B cell (primary cell): ENCODE results near the gene EGFL6.

Experiments used
- EZH2 ChIP-seq: IDR thresholded peaks from 2 replicates; pipeline ENCODE4 v1.6.1; 2012; ENCODE audit warnings: borderline replicate concordance, low read depth, mild to moderate bottlenecking, moderate library complexity, low read length; ENCODE audit not compliant: insufficient read depth, poor library complexity, severe bottlenecking
- TF ChIP-seq, protein P1 (sequence below): fragments of 200-600 bp; IDR thresholded peaks from one replicate; pipeline ENCODE4 v1.8.0; 2022; ENCODE audit warnings: antibody characterized with exemption, mild to moderate bottlenecking

GRCh38 chrX:13533726-13534125 lies 35.7 kb upstream of the EGFL6 start:
- TF ChIP-seq, protein P1, sequence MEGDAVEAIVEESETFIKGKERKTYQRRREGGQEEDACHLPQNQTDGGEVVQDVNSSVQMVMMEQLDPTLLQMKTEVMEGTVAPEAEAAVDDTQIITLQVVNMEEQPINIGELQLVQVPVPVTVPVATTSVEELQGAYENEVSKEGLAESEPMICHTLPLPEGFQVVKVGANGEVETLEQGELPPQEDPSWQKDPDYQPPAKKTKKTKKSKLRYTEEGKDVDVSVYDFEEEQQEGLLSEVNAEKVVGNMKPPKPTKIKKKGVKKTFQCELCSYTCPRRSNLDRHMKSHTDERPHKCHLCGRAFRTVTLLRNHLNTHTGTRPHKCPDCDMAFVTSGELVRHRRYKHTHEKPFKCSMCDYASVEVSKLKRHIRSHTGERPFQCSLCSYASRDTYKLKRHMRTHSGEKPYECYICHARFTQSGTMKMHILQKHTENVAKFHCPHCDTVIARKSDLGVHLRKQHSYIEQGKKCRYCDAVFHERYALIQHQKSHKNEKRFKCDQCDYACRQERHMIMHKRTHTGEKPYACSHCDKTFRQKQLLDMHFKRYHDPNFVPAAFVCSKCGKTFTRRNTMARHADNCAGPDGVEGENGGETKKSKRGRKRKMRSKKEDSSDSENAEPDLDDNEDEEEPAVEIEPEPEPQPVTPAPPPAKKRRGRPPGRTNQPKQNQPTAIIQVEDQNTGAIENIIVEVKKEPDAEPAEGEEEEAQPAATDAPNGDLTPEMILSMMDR, result no peak
- TF ChIP-seq EZH2, result no peak
